GM23338 (cell line): ENCODE data around the gene RAB44. TPM values are rescaled to one million over a fixed set of nuclear protein-coding genes. Genes with fewer than 3 reads are reported as not detected.

Source experiments
- ATAC-seq: fragments of 200-7000 bp; cut with Tn5 transposase; 3 replicates; pipeline ENCODE4 v1.9.1; 2020
- DNase-seq: peaks from one replicate; pipeline ENCODE4 v3.0.0-alpha.2; 2015; ENCODE audit warnings: low spot score
- H2AFZ ChIP-seq: fragments of 200-600 bp; sonication (generic); 2 replicates; pipeline ENCODE4 v1.8.0; 2016; ENCODE audit warnings: antibody characterized with exemption, mild to moderate bottlenecking, moderate library complexity
- H3F3A ChIP-seq: fragments of 200-600 bp; sonication (generic); replicated peaks from 2 replicates; pipeline ENCODE4 v1.8.0; 2017; ENCODE audit warnings: antibody characterized with exemption, mixed run types, low read depth
- H3K27ac ChIP-seq: fragments of 200-600 bp; sonication (generic); 2 replicates; pipeline ENCODE4 v1.6.1; 2016; ENCODE audit warnings: low read depth
- H3K27me3 ChIP-seq: fragments of 200-600 bp; sonication (generic); 2 replicates; pipeline ENCODE4 v1.8.0; 2016; ENCODE audit warnings: mild to moderate bottlenecking, mixed run types, moderate library complexity; ENCODE audit not compliant: insufficient read depth
- H3K36me3 ChIP-seq: fragments of 200-600 bp; sonication (generic); 2 replicates; pipeline ENCODE4 v1.8.0; 2016; ENCODE audit warnings: mild to moderate bottlenecking; ENCODE audit not compliant: insufficient read depth
- H3K4me1 ChIP-seq: fragments of 200-600 bp; sonication (generic); 2 replicates; pipeline ENCODE4 v1.8.0; 2016; ENCODE audit warnings: mild to moderate bottlenecking, moderate library complexity; ENCODE audit not compliant: insufficient read depth
- H3K4me2 ChIP-seq: fragments of 200-600 bp; sonication (generic); 2 replicates; pipeline ENCODE4 v1.7.1; 2017; ENCODE audit warnings: mixed run types
- H3K4me3 ChIP-seq: fragments of 200-600 bp; sonication (generic); 2 replicates; pipeline ENCODE4 v1.6.1; 2016; ENCODE audit warnings: mixed run types
- H3K79me2 ChIP-seq: fragments of 200-600 bp; sonication (generic); replicated peaks from 2 replicates; pipeline ENCODE4 v1.8.0; 2017; ENCODE audit warnings: mild to moderate bottlenecking; ENCODE audit not compliant: insufficient read depth
- H3K9me2 ChIP-seq: fragments of 200-600 bp; sonication (generic); 2 replicates; pipeline ENCODE4 v1.8.0; 2017; ENCODE audit not compliant: insufficient read depth
- H4K20me1 ChIP-seq: fragments of 200-600 bp; sonication (generic); replicated peaks from 2 replicates; pipeline ENCODE4 v1.8.0; 2017; ENCODE audit warnings: mild to moderate bottlenecking; ENCODE audit not compliant: insufficient read depth
- H3K27ac Mint-ChIP-seq: 2 replicates; pipeline ENCODE4 v1.8.0; 2020; ENCODE audit warnings: inconsistent platforms, mild to moderate bottlenecking, moderate library complexity, mixed read lengths
- H3K27me3 Mint-ChIP-seq: 3 replicates; pipeline ENCODE4 v1.8.0; 2022; ENCODE audit warnings: low read depth, mild to moderate bottlenecking, moderate library complexity, mixed read lengths, inconsistent platforms; ENCODE audit not compliant: insufficient read depth, poor library complexity
- H3K36me3 Mint-ChIP-seq: 3 replicates; pipeline ENCODE4 v1.8.0; 2021; ENCODE audit warnings: low read depth, mild to moderate bottlenecking, inconsistent platforms, moderate library complexity, mixed read lengths
- H3K4me1 Mint-ChIP-seq: 3 replicates; pipeline ENCODE4 v1.8.0; 2020; ENCODE audit warnings: mild to moderate bottlenecking, inconsistent platforms, mixed read lengths
- H3K4me3 Mint-ChIP-seq: 3 replicates; pipeline ENCODE4 v1.8.0; 2021; ENCODE audit warnings: moderate library complexity, mild to moderate bottlenecking, inconsistent platforms, mixed read lengths
- H3K9me3 Mint-ChIP-seq: 3 replicates; pipeline ENCODE4 v1.8.0; 2020; ENCODE audit warnings: moderate library complexity, mild to moderate bottlenecking, inconsistent platforms, mixed read lengths
- CREB1 ChIP-seq: fragments of 250-450 bp; sonication (Bioruptor Pico); IDR thresholded peaks from 2 replicates; pipeline ENCODE4 v1.5.0; 2020; ENCODE audit warnings: low read depth, mild to moderate bottlenecking, moderate library complexity
- NANOG ChIP-seq: IDR thresholded peaks from 2 replicates; pipeline ENCODE4 v1.6.1; 2016; ENCODE audit warnings: antibody characterized with exemption, borderline replicate concordance
- ZNF114 ChIP-seq: fragments of 250-450 bp; sonication (Bioruptor Pico); IDR thresholded peaks from 2 replicates; pipeline ENCODE4 v1.5.0; 2020; ENCODE audit warnings: mild to moderate bottlenecking, moderate library complexity
- polyA plus RNA-seq: library from polyadenylated mRNA; unstranded; fragments of >200 nt; fragmentation: Nextera tagmentation; extraction: Ambion mirVana; gene quantifications from 2 replicates; pipeline ENCODE4 v1.2.1, GENCODE V29; 2016
- total RNA-seq: library from RNA; depleted of rRNA; stranded (reverse); fragments of >200 nt; shearing (Covaris generic); gene quantifications from 2 replicates; pipeline ENCODE4 v1.2.3, GENCODE V29; 2014
- TF ChIP-seq, protein P1 (sequence below): fragments of 250-450 bp; sonication (Bioruptor Pico); IDR thresholded peaks from 2 replicates; pipeline ENCODE4 v1.5.0; 2020; ENCODE audit warnings: mild to moderate bottlenecking, moderate library complexity
- TF ChIP-seq, protein P2 (sequence below): IDR thresholded peaks from 2 replicates; pipeline ENCODE4 v1.6.1; 2016; ENCODE audit warnings: antibody characterized with exemption
- TF ChIP-seq, protein P3 (sequence below): IDR thresholded peaks from one replicate; pipeline ENCODE4 v1.6.1; 2018; ENCODE audit warnings: antibody characterized with exemption; ENCODE audit not compliant: unreplicated experiment

The RAB44 gene
- total and polyA plus RNA-seq, 2 experiments from 2014 or later, result not detected

DNA sequence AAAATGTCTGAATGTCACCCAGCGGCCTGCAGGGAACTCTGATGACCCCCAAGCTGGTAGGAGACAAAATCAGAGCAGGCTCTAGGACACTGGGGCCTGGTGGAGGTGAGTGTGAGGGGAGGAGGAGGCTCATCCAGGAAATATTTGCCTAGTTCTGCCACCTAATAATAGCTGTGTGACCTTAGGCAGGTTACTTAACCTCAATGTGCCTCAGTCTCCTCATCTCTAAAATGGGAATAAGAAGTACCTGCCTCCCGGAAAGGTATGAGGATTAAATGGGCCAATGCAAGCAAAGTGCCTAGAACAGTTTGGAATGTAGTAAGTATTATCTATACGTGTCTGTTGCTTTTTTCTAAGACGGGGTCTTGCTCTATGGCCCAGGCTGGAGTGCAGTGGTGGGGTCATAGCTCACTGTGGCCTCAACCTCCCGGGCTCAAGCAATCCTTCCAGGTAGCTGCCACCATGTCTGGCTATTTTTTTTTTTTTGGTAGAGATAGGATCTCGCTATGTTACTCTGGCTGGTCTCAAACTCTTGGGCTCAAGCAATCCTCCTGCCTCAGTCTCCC lies 60.4 kb downstream of the RAB44 start (continued):
- TF ChIP-seq, protein P1, sequence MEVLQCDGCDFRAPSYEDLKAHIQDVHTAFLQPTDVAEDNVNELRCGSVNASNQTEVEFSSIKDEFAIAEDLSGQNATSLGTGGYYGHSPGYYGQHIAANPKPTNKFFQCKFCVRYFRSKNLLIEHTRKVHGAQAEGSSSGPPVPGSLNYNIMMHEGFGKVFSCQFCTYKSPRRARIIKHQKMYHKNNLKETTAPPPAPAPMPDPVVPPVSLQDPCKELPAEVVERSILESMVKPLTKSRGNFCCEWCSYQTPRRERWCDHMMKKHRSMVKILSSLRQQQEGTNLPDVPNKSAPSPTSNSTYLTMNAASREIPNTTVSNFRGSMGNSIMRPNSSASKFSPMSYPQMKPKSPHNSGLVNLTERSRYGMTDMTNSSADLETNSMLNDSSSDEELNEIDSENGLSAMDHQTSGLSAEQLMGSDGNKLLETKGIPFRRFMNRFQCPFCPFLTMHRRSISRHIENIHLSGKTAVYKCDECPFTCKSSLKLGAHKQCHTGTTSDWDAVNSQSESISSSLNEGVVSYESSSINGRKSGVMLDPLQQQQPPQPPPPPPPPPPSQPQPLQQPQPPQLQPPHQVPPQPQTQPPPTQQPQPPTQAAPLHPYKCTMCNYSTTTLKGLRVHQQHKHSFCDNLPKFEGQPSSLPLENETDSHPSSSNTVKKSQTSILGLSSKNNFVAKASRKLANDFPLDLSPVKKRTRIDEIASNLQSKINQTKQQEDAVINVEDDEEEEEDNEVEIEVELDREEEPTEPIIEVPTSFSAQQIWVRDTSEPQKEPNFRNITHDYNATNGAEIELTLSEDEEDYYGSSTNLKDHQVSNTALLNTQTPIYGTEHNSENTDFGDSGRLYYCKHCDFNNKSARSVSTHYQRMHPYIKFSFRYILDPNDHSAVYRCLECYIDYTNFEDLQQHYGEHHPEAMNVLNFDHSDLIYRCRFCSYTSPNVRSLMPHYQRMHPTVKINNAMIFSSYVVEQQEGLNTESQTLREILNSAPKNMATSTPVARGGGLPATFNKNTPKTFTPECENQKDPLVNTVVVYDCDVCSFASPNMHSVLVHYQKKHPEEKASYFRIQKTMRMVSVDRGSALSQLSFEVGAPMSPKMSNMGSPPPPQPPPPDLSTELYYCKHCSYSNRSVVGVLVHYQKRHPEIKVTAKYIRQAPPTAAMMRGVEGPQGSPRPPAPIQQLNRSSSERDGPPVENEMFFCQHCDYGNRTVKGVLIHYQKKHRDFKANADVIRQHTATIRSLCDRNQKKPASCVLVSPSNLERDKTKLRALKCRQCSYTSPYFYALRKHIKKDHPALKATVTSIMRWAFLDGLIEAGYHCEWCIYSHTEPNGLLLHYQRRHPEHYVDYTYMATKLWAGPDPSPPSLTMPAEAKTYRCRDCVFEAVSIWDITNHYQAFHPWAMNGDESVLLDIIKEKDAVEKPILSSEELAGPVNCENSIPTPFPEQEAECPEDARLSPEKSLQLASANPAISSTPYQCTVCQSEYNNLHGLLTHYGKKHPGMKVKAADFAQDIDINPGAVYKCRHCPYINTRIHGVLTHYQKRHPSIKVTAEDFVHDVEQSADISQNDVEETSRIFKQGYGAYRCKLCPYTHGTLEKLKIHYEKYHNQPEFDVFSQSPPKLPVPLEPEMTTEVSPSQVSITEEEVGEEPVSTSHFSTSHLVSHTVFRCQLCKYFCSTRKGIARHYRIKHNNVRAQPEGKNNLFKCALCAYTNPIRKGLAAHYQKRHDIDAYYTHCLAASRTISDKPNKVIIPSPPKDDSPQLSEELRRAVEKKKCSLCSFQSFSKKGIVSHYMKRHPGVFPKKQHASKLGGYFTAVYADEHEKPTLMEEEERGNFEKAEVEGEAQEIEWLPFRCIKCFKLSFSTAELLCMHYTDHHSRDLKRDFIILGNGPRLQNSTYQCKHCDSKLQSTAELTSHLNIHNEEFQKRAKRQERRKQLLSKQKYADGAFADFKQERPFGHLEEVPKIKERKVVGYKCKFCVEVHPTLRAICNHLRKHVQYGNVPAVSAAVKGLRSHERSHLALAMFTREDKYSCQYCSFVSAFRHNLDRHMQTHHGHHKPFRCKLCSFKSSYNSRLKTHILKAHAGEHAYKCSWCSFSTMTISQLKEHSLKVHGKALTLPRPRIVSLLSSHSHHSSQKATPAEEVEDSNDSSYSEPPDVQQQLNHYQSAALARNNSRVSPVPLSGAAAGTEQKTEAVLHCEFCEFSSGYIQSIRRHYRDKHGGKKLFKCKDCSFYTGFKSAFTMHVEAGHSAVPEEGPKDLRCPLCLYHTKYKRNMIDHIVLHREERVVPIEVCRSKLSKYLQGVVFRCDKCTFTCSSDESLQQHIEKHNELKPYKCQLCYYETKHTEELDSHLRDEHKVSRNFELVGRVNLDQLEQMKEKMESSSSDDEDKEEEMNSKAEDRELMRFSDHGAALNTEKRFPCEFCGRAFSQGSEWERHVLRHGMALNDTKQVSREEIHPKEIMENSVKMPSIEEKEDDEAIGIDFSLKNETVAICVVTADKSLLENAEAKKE (CRISPR knock-in tag), result no peak
- no peak for TF ChIP-seq ZNF114

DNA sequence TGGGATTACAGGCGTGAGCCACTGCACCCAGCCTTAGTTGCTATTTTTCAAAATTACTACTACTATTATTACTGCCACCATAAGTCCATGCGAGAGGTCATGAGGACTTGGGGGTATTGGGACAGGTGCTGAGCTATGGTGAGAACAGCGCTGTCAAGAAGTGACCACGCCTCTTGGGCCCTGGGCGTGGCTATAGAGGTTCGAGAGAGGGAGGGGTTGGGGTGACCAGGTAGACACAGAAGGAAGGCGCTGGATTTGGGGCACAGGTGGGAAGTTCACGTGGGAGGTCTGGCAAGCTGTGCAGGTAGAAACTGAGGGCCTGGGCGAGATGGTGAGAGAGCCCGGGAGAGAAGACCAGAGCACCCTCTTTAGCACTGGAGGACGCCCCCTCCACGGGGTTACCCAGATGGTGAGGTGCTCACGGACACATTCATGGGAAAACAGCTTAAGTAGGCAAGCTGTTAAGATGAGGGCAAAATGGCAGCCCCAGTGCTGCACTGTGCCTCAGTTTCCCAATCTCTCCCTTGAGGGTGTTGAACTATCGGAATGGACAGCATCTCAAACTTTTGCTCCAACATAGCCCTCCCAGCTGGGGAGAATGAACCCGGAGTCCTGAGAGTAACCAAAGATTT lies 61.0 kb downstream of the RAB44 start:
- H3K4me1 Mint-ChIP-seq, result peaks cover 11% of the 10 kb centered on the region
- Histone ChIP-seq H3K27ac (no peak overlapping the region), H3K4me2 (no peak overlapping the region; the same call in 1 of the 2 replicates), H3K36me3 (no peaks in the 10 kb centered on the region), H3K4me1 (no peaks in the 10 kb centered on the region), H3F3A (no peaks in the 10 kb centered on the region), H3K4me3 (no peak overlapping the region), H3K9me2 (no peaks in the 10 kb centered on the region), H3K27me3 (no peaks in the 10 kb centered on the region), H2AFZ (0 out of 2 replicates have a peak overlapping the region, but pooled peaks have one; percentile 23), H3K79me2 (no peaks in the 10 kb centered on the region), H4K20me1 (no peaks in the 10 kb centered on the region)
- DNase-seq, result peak; percentile 61
- peaks cover 10% of the 10 kb centered on the region for H3K27me3 Mint-ChIP-seq
- no peaks in the 10 kb centered on the region for H3K36me3 Mint-ChIP-seq
- peak; percentile 80 for ATAC-seq
- peak overlapping the region; percentile 6; the same call in 1 of the 3 replicates for H3K4me3 Mint-ChIP-seq
- no peaks in the 10 kb centered on the region for H3K9me3 Mint-ChIP-seq
- no peak overlapping the region for H3K27ac Mint-ChIP-seq
- TF ChIP-seq CREB1 (CRISPR knock-in tag), result no peak
- TF ChIP-seq ZNF114, result no peak
- TF ChIP-seq, protein P2, sequence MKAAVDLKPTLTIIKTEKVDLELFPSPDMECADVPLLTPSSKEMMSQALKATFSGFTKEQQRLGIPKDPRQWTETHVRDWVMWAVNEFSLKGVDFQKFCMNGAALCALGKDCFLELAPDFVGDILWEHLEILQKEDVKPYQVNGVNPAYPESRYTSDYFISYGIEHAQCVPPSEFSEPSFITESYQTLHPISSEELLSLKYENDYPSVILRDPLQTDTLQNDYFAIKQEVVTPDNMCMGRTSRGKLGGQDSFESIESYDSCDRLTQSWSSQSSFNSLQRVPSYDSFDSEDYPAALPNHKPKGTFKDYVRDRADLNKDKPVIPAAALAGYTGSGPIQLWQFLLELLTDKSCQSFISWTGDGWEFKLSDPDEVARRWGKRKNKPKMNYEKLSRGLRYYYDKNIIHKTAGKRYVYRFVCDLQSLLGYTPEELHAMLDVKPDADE, result no peak
- TF ChIP-seq NANOG, result no peak
- TF ChIP-seq, protein P3, sequence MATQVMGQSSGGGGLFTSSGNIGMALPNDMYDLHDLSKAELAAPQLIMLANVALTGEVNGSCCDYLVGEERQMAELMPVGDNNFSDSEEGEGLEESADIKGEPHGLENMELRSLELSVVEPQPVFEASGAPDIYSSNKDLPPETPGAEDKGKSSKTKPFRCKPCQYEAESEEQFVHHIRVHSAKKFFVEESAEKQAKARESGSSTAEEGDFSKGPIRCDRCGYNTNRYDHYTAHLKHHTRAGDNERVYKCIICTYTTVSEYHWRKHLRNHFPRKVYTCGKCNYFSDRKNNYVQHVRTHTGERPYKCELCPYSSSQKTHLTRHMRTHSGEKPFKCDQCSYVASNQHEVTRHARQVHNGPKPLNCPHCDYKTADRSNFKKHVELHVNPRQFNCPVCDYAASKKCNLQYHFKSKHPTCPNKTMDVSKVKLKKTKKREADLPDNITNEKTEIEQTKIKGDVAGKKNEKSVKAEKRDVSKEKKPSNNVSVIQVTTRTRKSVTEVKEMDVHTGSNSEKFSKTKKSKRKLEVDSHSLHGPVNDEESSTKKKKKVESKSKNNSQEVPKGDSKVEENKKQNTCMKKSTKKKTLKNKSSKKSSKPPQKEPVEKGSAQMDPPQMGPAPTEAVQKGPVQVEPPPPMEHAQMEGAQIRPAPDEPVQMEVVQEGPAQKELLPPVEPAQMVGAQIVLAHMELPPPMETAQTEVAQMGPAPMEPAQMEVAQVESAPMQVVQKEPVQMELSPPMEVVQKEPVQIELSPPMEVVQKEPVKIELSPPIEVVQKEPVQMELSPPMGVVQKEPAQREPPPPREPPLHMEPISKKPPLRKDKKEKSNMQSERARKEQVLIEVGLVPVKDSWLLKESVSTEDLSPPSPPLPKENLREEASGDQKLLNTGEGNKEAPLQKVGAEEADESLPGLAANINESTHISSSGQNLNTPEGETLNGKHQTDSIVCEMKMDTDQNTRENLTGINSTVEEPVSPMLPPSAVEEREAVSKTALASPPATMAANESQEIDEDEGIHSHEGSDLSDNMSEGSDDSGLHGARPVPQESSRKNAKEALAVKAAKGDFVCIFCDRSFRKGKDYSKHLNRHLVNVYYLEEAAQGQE, result no peak
